HEK293T (cell line): ENCODE data around the gene GAB2.

Experiments
- ARNT ChIP-seq: fragments of 450-650 bp; IDR thresholded peaks from 2 replicates; pipeline ENCODE4 v1.6.1; 2017; ENCODE audit warnings: mild to moderate bottlenecking
- BHLHE40 ChIP-seq: fragments of 450-650 bp; IDR thresholded peaks from 2 replicates; pipeline ENCODE4 v1.6.1; 2016; ENCODE audit warnings: mild to moderate bottlenecking, moderate library complexity, borderline replicate concordance
- ELF4 ChIP-seq: fragments of 450-650 bp; IDR thresholded peaks from 2 replicates; pipeline ENCODE4 v1.6.1; 2017; ENCODE audit warnings: antibody characterized with exemption
- FOXA1 ChIP-seq: fragments of 450-650 bp; IDR thresholded peaks from 2 replicates; pipeline ENCODE4 v1.6.1; 2016; ENCODE audit warnings: mild to moderate bottlenecking
- FOXK2 ChIP-seq: fragments of 450-650 bp; IDR thresholded peaks from 2 replicates; pipeline ENCODE4 v1.6.1; 2016; ENCODE audit warnings: mild to moderate bottlenecking
- FOXM1 ChIP-seq: fragments of 450-650 bp; IDR thresholded peaks from 2 replicates; pipeline ENCODE4 v1.6.1; 2017; ENCODE audit warnings: mild to moderate bottlenecking, borderline replicate concordance
- HDGF ChIP-seq: fragments of 450-650 bp; IDR thresholded peaks from 2 replicates; pipeline ENCODE4 v1.6.1; 2017; ENCODE audit warnings: antibody characterized with exemption, borderline replicate concordance
- LEF1 ChIP-seq: fragments of 450-650 bp; IDR thresholded peaks from 2 replicates; pipeline ENCODE4 v1.6.1; 2017; ENCODE audit warnings: mild to moderate bottlenecking, borderline replicate concordance
- SP1 ChIP-seq: fragments of 450-650 bp; IDR thresholded peaks from 2 replicates; pipeline ENCODE4 v1.6.1; 2017
- SUZ12 ChIP-seq: fragments of 450-650 bp; IDR thresholded peaks from 2 replicates; pipeline ENCODE4 v1.6.1; 2016; ENCODE audit warnings: mild to moderate bottlenecking
- TF ChIP-seq, protein P1 (sequence below): fragments of 450-650 bp; IDR thresholded peaks from 2 replicates; pipeline ENCODE4 v1.6.1; 2016

DNA sequence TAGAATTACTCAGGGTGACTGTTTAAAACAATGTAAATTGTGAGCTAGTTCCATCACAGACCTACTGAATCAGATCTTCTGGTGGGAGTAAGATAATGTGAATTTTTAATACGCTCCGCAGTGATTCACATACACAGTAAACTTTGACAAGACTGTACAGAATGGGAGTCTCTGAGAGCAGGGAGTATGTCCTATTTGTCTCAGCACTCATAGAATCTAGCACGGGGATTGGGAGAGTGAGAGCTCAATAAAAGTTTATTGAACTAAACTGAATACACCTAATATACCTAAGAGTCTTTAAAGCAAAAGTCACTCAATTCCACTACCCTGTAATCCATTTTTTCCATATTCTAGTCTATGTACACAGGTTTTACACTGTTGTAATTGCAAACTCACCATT lies 11.2 kb upstream of the GAB2 start:
- TF ChIP-seq FOXA1 (no peak), ELF4 (no peak), SUZ12 (no peak), LEF1 (no peak), ARNT (no peak), SP1 (no peak), BHLHE40 (no peak), FOXK2 (no peak), FOXM1 (no peak), HDGF (no peak)
- TF ChIP-seq, protein P1, sequence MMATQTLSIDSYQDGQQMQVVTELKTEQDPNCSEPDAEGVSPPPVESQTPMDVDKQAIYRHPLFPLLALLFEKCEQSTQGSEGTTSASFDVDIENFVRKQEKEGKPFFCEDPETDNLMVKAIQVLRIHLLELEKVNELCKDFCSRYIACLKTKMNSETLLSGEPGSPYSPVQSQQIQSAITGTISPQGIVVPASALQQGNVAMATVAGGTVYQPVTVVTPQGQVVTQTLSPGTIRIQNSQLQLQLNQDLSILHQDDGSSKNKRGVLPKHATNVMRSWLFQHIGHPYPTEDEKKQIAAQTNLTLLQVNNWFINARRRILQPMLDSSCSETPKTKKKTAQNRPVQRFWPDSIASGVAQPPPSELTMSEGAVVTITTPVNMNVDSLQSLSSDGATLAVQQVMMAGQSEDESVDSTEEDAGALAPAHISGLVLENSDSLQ = no peak
